ENCODE results near the gene CIAO1.

- no peak for TF ChIP-seq CTCF (IDR thresholded peaks at IDR 0.05)
- TF ChIP-seq POLR2A (IDR thresholded peaks at IDR 0.05): no peak
Observed at GRCh38 chr2:96315005-96315399, 49.0 kb downstream of the CIAO1 start.

Data from adrenal gland (tissue), 5 donors.